GM19467 (cell line): ENCODE measurements around the gene DIP2C.
"Not testable (repeated sequence)": the region's sequence is repeated elsewhere in the genome, so short reads cannot be mapped to it uniquely, and the experiment has no call there.

ENCODE experiments used
- ATAC-seq: cut with Tn5 transposase; IDR thresholded peaks from one replicate; pipeline ENCODE4 v1.9.1; 2021; ENCODE audit warnings: mild to moderate bottlenecking, moderate library complexity; ENCODE audit not compliant: unreplicated experiment

Gene DIP2C

DNA sequence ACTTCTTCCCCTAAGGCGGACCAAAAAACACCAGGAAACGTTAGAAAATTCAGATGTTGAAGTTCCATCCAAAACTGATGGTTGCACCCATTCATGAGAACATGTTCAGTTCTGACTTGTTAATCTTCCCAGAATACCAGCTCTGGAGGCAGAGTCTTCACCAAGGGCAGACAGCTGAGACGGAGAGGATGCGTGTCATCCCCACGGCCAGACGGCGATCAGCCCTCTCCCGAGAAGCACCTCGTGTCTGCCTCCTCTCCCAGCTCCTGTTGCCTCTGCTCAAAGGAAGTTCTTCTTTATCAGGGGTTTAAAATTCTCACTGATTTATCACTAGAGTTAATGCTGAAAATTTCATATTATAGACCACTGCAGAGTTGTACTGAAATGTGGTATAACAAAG is 284.5 kb downstream of the DIP2C start:
- ATAC-seq: no peak

DNA sequence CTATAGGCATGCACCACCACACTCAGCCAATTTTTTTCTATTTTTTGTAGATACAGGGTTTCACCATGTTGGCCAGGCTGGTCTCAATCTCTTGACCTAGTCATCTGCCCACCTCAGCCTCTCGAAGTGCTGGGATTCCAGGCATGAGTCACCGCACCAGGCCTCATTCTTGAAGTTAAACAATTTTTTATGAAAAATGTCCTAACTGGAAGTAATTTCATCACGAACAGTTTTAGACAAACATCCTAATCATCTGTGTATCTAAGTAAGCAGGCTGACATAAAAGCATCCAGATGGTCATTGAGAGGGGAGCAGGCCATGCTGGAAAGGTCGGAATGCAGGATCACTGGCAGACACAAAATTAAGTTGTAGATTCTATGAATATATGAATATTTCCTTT is 285.1 kb downstream of the DIP2C start:
- no peak for ATAC-seq

DNA sequence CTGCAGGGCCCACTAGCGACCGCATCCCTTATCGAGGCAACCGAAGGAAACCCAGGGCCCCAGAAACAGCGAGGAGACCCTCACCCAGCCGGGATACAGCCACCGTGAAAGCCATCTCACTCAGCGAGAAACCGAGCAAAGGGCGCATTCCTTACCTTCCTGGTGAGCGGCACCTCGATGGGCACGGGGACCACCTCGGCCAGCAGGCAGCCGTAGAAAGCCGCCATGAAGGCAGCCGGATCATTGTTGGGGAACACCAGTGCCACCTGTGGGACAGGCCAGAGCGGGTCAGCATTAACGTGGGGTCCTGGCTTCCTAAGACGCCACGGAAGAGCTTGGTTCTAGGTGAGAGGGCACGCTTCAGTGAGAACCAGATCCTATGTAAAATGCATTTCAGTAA is 290.5 kb downstream of the DIP2C start:
- no peak for ATAC-seq

DNA sequence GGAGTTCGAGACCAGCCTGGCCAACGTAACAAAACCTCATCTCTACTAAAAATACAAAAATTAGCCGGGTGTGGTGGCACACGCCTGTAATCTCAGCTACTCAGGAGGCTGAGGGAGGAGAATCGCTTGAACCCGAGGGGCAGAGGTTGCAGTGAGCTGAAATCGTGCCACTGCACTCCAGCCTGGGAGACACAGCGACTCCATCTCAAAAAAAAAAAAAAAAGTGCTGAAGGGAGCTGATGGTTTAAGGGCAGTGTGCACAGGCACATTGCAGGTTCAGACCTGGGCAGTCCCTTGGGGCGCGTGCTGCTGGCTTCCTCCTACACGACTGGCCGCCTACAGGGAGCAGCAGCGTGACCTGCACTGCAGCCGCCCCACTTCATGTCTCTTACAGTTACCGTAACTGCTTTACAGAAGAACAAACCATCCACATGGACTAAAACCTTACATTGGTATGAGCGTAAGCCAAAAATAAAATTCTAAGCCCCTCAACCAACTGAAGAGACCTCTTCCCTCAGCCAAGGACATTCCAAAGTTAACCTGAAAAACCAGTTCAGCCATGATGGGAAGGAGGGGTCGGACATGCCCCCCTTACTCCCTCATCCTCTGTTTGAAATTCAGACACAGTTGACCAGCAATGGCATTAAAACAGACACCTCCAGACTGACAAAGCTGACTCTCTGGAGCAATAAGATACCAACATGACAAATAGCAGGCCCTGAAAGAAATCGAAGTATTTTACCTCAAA is 292.0 kb downstream of the DIP2C start:
- no peak for ATAC-seq

DNA sequence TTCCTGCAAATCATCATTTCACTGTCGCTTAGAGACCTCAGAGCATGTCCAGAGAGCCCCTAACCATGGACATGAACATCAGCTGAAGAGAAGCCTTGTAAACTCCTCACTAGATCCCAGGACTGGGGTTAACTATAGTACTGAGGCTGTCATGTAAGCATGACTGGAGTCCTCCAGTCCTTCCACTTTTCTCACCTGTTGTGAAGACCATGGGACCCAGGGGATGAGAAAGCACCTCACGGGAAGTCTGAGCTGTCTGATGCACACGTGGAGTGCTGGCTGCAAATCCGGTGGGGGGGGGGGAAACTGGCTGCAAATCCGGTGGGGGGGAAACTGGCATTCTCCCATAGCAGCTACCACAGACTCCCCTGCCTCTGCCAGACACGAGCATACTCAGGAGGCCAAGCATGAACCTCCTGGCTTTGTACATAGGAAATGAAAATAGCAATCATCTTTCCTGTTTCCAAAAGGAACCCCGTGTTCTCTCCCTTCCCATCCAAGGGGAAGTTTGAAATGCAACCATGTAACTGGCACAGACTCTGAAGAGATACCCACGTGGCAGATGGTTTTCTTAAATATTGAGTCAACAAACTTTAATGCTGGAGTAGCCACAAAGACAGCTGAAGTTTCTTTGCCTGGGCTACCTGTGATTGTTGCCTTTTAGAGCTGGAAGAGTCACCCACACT is 292.8 kb downstream of the DIP2C start:
- no peak for ATAC-seq

DNA sequence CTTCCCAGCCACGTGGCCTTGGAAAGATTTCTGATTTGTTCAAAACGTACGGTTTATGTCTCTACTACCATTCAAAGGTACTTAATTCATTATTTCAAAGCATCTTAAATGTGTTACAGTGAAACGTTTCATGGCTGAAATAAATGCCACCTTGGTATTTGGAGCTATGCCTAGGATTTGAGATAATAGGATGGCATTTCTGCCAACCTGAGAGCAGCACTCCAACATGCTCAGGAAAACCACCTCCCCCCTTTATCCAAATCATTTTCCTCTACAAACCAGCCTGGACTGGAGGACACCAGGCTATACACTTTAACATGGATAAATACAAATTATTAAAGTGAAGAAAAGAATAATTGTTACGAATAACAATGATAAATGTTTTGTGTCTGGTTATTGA is 293.4 kb downstream of the DIP2C start:
- no peak for ATAC-seq

DNA sequence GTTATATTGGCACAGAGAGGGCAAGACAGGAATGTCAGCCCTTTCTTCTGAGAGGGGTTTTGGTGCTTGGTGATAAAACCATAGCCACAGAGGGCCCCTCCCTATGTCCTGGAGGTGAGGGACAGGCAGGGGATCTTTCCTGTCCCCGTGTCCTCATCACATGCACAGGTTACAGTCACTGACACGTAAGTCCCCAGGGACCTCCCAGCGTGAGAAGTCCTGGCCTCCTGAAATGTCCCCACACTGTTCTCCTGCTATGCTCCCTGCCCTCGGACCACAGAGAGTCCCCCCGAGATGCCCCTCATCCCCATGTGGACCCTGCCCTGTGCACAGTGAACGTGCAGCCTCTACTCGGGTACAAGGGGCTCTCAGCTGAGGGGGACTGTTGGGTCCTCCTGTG is 293.8 kb downstream of the DIP2C start:
- ATAC-seq: no peak

DNA sequence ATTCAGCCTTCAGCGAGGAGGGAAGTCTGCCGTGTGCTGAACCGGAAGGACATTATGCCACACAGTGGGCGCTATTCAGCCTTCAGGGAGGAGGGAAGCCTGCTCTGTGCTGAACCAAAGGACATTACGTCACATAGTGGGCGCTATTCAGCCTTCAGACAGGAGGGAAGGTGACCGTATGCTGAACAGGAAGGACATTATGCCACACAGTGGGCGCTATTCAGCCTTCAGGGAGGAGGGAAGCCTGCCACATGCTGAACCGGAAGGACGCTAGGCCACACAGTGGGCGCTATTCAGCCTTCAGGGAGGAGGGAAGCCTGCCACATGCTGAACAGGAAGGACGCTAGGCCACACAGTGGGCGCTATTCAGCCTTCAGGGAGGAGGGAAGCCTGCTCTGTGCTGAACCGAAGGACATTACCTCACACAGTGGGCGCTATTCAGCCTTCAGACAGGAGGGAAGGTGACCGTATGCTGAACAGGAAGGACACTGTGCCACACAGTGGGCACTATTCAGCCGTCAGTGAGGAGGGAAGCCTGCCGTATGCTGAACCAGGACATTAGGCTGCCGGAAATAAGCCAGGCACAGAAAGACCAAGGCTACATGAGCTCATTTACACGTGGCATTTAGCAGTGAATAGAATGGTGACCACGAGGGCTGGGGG is 294.9 kb downstream of the DIP2C start:
- not testable (repeated sequence) for ATAC-seq

DNA sequence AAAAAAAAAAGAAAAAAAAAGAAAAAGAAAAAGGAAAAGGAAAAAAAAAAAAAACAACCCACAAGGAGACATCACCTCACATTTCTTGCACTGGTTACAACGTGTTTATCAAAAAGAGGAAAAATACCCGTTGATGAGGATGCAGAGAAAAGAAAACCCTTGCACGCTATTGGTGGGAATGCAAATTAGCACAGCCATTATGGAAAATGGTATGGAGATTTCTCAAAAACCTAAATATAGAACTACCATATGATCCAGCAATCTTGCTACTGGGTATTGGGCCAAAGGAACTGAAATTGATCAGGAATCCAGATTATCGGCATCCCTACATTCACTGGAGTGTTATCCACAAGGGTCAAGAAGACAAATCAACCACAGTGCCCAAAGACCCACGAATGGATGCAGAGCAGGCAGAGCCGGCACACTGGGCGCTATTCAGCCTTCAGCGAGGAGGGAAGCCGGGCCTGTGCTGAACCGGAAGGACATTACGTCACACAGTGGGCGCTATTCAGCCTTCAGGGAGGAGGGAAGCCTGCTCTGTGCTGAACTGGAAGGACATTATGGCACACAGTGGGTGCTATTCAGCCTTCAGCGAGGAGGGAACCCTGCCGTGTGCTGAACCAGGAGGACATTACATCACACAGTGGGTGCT is 295.6 kb downstream of the DIP2C start:
- ATAC-seq: no peak

DNA sequence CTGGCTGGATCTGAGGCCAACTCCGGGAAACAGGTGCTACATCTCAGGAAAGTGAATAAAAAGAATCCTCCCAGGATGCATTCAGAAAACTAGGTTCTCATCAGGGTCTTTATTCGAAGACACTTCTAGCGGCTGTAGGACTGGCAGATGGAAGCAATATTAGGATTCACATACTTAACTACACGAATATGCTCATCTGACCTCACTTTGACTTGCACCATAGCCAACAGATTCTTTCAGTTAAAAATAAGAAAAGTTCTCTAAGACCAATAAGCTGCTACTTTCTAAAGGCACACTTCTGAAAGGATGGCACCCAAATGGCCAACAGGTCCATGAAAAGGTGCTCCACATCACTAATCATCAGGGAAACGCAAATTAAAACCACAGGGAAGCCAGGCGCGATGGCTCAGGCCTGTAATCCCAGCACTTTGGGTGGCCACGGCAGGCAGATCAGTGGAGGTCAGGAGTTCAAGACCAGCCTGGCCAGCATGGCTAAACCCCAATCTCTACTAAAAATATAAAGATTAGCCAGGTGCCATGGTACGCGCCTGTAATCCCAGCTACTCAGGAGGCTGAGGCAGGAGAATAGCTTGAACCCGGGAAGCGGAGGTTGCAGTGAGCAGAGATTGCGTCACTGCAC is 296.2 kb downstream of the DIP2C start:
- no peak for ATAC-seq

DNA sequence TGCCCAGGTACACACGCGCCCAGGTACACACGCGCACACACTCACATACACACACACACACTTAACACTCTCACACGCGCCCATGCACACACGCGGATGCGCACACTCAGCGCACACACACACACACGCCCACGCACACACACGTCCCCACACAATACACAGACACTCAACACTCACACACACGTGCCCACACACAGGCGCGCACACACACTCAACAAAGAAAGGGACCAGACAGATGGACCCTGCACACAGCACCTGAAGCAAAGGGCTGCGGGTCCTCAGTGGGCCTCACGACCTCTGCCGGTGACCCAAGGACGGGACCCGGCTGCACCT is 296.8 kb downstream of the DIP2C start:
- ATAC-seq: no peak

DNA sequence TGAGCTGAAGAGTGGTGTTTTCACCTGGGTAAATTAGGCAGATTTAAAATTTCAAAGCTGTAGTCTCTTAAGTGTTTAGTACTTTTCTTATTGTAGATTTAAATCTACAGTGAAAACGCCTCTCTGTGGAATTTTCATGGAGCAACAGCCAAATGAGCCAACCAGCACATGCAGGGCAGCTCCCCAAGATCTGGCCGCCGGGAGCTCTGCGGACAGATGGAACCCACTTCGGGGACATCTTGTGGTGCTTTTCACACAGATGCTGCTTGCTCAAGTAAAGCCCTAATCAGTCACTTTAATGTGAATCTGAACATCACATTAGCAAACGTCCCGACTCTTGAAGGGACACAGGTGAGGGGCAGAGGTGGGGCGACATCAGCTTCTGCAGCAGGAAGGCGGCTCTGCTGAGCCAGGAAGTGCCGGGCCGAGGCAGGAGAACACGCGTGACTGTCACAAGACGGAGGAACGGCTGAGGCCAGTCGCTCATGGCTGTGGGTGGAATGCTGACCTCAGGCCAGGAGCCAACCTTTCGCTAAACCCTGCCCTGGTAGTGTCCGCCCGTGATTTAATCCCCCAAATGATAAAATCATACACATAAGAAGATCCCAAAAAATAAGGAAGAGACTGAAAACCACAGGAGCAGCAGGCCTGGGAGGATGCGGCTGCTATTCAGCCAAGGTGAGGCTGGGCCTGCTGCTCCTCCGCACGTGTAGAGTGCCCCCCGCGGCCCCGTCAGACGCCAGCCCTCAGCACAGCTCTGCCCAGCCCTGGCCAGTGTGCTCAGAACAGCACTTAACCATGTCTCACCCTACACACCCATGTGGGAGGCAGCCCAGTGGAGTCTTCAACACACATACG is 297.4 kb downstream of the DIP2C start:
- ATAC-seq: no peak

DNA sequence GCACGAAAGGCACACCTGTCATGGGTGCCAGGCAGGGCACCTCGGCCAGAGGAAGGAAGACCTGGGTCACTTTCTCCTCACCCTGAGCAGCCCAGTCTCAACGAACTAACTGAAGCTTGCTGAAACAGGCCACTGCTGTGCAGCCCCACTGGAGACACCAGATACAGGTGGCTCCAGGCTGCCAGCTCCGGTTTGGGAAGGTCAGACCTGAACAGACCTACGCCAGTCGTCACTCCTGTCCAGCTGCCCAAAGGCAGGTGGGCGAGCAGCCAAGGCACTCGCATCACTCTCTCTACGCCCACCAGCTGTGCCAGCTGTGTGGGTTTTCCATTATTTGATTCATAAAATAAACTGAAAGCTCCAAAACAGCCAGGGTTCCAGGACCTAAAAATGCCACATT is 298.2 kb downstream of the DIP2C start:
- no peak for ATAC-seq

DNA sequence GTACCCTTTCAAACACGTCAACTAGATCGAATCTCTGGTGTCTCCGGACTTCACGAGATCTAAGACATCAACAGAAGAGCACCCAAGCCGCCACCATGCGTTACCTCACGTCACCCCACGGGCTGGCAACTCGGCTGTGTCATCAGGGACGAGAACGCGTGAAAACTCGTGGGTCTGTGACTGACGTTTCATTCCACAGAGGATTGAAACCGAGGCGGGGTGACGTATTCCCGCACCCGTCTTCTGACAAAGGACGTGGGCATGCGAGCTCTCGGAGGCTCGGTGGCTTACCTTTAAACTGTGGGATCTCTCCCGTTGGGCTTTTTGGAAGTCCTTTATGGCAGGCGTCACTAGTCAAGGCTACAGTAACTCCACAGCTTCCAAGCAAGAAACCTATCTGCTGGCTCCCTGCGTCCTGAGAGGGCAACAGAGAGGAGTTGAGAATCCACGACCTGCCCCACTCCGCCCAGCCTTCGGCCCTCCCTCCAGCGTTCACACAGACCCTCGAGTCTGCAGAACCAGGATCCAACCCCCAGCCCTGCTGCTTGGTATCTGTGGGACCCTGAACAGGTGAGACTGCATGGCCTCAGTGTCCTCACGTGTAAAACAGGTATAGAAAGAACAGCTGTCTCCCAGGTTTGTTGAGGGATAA is 298.9 kb downstream of the DIP2C start:
- ATAC-seq: no peak

DNA sequence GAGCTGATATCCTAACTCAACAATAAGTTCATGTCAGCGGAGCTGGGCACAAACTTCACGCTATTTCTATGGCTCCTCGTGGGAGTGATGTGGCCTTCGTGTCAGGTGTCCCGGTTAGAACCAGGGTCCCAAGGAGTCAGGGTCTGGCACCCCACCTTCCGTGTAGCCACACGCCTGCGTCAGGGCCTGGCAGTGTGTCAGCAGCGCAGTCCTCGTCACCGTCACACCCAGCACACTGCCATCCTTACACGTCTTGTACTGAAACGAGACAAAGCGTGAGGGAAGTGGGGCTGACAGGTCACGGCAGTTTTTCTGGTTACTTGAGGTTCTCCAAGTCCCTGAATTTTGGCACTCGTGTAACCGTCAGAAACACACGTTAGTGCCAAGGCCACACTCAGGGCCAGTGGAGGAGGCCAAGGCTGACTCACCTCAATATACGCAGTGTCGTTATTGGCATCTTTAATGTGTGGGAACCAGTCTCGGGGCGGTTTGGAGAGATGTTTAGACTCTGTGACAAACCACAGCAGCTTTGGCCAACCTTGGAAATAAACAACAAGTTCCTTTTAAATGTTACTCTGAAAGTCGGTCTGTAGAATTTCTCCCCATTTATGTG is 299.5 kb downstream of the DIP2C start:
- ATAC-seq: no peak

DNA sequence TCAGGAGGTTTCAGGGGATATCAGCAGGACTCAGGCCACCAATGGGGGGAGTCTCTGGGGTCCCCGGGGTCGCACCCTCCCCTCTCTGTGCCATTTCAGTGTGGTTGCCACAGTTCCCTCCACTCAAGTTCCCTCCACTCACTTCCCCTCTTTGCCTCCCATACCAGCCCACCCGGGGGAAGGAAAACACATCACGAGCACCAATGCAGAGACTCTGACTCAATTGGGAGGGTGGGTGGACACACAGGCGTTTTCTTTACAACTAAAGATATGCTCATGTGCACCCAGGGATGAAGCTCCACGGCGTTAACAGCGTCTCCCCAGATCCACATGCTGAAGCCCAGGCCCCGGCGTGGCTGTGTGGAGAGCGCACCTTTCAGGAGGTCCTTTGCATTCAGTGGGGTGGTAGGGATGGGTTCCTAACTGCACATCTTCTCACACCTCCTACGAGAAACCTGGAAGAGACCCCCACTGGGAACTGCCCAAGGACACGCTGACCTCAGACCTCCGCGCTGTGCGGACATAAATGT is 300.1 kb downstream of the DIP2C start:
- ATAC-seq: no peak

DNA sequence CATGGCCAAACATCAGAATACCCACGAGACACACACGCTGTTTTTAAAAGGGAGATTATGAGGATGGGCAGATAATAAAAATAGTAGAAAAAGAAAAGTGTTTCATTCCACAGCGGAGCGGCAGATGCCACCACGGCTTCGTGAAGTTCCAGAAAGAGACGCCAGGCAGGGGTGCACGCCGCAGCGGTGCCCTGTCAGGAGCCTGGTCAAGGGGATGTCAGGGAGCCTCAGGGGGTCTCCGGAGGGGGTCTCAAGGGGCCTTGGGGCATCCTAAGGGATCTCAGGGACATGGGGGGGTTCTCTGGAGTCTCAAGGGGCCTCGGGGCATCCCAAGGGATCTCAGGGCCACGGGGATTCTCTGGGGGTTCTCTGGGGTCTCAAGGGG is 300.8 kb downstream of the DIP2C start:
- ATAC-seq: no peak

DNA sequence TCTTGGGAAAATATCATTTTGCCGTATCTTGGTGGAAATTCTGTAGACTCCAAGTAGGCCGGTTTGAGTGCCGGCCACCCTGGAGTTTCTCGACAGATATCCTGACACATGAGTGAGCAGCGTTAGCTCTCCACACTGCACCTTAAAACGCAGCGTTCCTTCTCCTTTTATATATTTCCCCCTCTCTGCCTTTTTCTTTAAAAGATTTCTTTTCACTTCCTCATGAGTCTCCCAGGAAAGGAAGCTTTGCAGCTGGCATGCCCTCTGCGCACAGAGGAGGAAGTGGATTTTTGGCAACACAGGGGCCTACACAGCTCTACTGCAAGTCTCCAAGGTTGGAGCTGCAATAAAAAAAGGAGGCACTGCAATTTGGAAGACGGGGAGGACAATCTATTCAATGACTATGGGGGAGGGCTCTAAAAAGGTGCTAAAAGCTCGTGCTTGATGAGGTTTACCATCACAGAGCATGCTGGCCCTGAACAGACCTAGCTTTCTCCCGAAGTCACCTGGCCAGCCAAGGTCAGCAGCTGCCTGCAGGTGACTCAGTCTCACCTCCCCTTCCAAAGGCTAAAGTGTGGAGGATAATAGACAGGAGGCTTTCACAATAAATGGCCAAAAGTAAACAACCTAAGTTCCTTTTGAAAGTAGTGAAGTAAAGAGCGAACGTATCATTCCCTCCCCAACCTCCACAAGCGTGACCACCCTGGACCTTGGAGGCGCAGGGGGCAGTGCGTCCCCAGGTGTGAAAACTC is 301.4 kb downstream of the DIP2C start:
- no peak for ATAC-seq

DNA sequence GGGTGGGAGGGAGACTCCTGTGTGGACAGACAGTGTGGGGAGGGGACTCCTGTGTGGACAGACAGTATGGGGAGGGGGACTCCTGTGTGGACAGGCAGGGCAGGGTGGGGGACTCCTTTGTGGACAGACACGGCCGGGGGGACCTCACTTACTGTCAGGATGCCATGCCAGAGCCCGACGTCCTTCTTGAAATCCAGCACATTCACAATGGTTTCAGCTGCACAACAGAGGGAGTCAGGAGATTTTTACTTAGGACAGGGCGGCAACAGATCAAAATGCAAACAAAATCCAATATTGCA is 301.9 kb downstream of the DIP2C start:
- ATAC-seq: no peak
